Fibroblast of skin of scalp (primary cell): ENCODE measurements around the gene ACE2. TPM values are rescaled to one million over a fixed set of nuclear protein-coding genes. Genes with fewer than 3 reads are reported as not detected.
"Not testable (repeated sequence)": the region's sequence is repeated elsewhere in the genome, so short reads cannot be mapped to it uniquely, and the experiment has no call there.

Experiments
- DNase-seq: peaks from one replicate; pipeline ENCODE4 v3.0.0-alpha.2; 2013
- polyA plus RNA-seq, 2 experiments: library from polyadenylated mRNA; unstranded; fragments of 120-200 nt; gene quantifications; one replicate each; pipeline ENCODE4 v1.2.1, GENCODE V29; 2013; ENCODE audit not compliant: insufficient read length in 2 of 2

The ACE2 gene
- polyA plus RNA-seq (2013, experiment 1 of 2; ENCODE audit: insufficient read length): not detected
- not detected for polyA plus RNA-seq (2013, experiment 2 of 2; ENCODE audit: insufficient read length)

GRCh38 chrX:15600745-15601144 lies at the start of gene ACE2:
Gene ACE2, minus strand, starts transcription at chrX:15600960. Its CDS starts 49 bp downstream, at chrX:15600911.
- no peak for DNase-seq

- DNase-seq: not testable (repeated sequence)
Measured at GRCh38 chrX:15647510-15647909, 46.8 kb upstream of the ACE2 start.

DNA sequence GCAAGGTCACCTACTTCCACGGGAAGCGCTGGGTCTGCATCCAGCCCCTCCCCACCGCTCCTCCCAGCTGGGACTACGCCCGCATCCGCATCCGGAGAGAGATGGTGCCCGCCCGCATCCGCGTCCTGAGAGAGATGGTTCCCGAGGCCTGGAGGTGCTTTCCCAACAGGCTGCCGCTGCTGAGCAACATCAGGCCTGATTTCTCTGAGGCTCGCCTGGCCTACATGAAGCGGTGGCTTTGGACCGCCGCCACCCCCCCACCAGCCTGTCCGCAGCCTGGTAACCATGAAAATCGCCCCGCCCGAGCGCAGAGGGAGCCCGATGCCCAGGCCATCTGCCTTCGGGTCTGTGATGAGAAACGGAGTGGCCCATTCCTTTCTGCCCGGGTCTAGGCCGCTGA lies 45.8 kb upstream of the ACE2 start:
- DNase-seq: no peak

DNA sequence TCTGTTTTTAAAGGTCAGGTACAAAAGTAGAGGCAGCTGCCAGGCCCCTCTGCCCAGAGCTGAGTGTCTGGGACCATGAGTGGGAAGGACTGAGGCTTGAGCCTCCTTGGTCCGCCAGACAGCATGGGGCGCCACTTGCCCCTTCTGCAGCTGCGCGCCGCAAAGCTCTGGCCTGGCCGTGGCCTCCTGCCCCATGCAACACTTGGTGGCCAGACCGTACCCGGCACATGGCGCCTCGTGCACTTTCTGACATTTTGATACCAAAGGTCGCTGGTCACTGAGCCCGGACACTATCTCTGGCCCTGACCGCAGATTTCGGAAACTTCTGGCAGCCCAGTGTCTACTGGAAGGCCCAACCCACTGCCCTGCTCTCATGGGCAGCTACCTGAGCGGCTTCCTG lies 45.3 kb upstream of the ACE2 start:
- no peak for DNase-seq

GRCh38 chrX:15645266-15645665 lies 44.5 kb upstream of the ACE2 start:
- no peak for DNase-seq

DNA sequence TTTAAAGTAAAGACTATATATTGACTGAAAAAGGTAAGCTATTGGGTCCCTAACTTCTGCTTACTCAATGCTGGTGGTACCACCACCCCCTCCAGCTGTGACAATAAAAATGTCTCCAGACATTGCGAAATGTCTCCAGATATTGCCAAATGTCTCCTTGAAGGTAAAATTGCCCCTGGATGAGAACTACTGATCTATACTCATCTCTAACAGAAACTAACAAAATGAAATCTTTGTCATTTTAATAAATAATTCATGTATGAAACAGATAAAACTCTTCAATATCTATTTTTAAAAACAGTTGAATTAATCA lies 43.8 kb upstream of the ACE2 start:
- DNase-seq: no peak

DNA sequence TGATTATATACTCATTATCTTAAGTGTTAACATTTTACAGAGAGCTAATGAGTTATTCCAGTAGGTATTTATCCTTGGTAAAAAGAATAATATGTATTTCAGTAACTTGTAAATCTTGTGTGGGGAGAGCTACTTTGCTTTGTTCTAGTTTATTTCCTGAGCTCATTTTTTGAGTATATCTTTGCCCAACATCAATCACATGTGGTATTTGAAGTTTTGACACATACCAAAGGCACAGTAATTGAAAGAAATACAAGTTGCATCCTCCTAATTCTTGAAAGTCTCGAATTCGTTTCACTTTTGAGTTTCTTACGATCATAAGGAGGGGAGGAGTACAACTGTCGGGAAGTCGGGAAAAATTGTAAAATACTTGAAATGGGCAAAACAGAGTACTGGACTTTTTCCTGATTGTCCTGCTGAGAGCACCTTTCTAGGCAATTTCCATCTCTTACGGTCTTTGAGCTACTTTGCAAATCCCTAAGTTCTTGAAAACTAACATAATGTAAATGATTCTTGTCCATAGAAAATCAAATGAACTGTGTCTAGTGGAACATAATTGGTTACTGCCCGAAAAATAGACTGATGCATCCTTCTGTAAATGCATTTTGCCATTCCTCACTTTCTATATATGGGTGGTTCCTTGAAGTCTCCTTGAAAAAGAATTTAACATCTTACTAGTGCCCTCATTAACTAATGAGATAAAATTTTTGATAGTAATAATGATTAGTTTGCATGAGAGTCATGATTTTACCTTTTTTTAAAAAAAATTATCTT lies 43.2 kb upstream of the ACE2 start:
- DNase-seq: no peak

DNA sequence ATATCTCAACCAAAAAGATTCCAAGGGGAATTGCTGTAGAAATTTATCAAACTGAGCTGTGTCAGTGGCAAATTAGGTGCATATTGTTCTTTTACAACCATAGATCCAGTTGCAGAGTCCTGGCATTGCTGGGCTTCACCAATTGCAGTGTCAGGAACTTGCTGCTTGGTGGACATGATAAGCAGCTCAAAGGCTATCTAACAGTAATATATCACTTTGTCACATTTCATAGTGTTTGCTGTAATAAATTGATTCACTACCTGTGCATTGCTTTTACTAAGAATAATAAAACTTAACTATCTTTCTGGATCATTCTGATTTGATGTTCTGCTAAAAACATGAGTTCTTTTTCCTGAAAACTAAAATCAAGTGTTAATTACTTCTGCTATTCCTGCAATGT lies 30.9 kb upstream of the ACE2 start:
- no peak for DNase-seq

GRCh38 chrX:15623054-15623453 lies 22.3 kb upstream of the ACE2 start:
- DNase-seq: no peak

- DNase-seq: no peak
Measured at GRCh38 chrX:15619053-15619755, 18.4 kb upstream of the ACE2 start.

- DNase-seq: no peak
Measured at GRCh38 chrX:15617111-15617510, 16.4 kb upstream of the ACE2 start.

- DNase-seq: no peak
Measured at GRCh38 chrX:15616531-15616930, 15.8 kb upstream of the ACE2 start.

GRCh38 chrX:15607067-15607466 lies 6.3 kb upstream of the ACE2 start:
- DNase-seq: no peak

DNA sequence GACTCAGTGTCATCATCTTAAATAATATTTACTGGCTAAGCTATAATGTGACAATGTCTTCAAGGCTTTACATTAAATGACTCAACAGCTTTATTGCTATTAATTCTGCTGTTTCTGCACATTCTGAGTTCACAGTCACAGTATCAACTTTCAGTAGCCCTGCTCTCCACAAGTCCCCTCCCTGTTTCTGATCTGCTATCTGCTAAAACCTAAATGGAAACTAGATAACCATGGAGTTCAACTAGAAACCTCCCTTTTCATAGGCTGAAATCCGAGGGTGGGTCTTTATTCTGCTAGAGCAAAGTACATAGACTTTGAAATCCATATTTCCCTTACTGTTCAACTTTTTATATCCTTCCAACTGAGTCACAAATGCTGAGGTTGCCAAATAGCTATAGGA lies 5.4 kb upstream of the ACE2 start:
- DNase-seq: no peak

DNA sequence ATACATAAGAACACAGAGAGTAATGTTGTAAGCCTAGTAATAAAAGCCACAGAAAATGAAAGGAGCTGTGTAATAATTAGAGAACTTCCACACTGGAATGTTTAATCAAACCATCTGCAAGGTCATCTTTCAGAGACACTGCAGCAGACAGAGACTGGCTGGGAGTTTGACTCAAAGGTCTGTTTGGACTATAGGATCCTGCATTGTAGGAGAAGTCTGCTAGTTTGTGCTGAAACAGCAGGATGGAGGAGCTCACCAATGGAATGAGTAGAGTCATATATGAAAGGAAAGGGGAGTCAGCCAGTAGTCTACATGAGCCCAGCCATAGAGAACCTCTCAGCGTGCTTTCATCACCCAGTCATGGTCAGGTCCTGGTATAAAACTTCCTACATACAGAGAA lies 4.5 kb upstream of the ACE2 start:
- DNase-seq: no peak

DNA sequence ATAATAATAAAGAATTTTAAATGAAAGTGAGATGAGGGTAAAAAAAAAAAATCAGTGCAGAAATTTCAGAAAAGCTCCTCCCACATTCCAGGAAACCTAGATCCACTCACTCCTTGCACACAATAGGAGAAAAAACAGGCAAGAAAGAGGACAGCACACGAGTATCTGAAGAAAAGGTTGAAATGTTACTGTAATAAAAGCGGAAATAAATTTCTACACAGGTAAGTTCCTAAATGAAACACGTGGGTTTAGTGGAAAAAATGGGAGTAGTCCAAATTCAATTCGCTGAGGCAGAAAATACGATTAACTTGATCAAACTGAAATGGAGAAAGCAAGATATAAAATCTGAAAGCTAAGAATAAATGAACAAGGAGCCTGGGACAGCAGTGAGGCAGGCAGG lies 2.0 kb upstream of the ACE2 start:
- DNase-seq: no peak

DNA sequence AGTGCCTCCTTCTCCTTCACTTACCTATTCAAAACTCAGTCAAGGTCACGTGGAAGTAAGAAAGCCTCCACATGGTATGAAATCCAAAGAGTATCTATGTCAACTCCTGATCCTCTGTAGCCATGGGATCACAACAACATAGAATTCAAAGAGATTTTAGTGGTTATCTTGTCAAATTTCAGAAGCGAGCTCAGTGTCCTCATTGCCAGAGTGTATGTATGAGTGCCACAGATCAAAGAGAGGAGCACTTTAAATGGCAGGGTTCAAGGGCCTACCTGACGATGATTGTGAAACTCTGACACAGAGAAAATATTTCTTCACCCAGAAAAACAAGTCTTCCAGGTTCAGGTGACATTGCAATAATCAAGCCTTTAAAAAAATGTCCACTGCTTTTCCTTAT lies 1.2 kb upstream of the ACE2 start:
- DNase-seq: no peak

DNA sequence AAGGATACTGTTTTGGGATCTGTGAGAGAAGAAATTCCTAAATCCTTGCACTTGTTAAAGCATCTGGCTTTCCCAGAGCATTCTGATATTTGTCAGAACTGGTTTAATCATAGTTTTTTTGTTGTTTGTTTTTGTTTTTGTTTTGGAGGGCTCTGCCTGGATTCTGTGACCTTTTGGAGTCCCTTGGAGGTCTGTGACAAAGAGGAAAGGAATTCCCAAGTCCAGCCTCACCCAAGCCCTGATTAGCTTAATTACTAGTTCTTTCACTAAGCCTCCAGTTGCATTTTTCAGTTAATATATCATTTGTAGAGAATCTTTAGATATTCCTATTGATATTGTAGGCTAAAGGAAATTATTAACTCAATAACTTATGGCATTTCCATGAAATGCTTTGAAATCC lies 711 bp downstream of the ACE2 start:
- DNase-seq: no peak

- DNase-seq: no peak
Measured at GRCh38 chrX:15599461-15599860, 1.3 kb downstream of the ACE2 start.

DNA sequence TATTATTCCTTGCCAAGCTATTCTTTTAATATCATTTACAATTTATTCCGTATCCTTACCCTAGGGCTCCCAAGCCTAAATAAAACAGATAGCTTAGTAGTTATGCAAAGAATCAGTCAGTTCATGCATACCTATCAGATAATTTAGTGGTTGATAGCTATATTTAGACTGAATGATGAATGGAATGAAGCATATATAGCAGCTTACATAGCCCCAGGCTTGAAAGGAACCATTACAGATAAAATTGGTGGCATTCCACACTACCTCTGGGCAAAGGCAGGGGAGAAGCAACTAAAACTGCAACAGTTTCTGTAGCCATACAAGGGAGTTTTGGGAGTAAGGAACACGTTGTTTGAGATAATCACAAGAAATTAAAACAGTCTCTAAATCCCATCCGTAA lies 2.7 kb downstream of the ACE2 start:
- no peak for DNase-seq

DNA sequence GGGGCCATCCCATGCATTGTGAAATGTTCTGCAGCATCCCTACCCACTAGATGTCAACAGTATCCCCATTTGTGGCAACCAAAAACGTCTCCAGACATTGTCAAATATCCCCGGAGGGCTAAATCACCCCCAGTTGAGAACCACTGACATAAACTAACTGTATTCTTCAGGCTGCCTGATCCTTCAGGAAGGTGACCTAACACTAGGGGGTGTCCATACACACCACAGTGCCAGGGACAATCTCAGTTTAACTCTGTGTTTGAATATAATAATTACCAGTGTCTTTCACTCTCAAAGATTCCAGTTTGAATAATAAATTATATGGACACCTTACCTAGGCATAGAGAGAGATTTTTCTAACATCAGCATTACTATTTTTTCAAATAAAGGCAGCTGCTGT lies 6.4 kb downstream of the ACE2 start:
- no peak for DNase-seq

DNA sequence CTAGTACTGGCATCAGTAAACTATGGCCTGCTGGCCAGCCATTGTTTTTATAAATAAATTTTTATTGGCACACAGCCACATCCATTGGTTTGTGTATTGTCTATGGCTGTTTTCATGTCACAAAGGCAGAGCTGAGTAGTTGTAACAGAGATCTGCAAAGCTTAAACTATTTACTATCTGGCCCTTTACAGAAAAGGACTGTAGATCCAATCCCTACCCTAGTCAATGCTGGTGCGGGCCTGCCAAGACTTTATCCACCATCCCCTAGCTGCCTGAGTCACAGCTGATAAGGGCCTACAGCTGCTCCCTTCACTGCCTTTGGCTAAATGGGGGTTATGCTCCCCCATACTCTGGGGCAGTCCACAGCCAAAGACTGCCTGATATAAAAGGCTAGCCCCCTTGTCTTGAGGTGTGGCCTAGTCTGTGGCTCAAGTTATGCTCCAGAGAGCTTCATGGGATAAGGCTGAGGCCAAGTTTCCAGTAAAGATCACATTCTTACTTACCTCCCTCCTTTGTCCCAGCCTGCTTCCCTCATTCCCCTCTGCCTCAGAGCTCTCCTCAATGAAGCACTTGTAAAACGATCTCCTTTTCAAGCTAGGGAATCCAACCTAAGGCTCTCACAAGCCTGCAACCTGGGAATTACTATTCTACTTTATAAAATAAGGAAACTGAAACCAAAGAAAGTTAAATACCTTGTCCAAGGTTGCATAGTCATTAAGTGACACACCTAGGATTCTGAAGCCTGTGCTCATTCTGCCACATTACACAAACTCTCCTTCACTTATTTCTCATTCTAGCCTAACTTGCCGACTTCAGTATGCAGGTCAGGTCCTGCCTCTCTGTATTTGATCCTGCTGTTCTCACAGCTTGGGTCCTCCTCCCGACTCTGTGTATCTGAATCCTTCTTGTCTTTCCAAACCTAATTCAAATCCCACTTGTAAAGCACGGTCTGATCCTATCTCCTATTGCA lies 20.7 kb downstream of the ACE2 start:
- DNase-seq: no peak

- no peak for DNase-seq
Measured at GRCh38 chrX:15576019-15576418, 24.7 kb downstream of the ACE2 start.
